Upper lobe of right lung (tissue), 1 donor: Measurements from ENCODE around the gene CD320. TPM values are rescaled to one million over a fixed set of nuclear protein-coding genes. Genes with fewer than 3 reads are reported as not detected.

Experiments used
- ATAC-seq: fragments of 200-7000 bp; cut with Tn5 transposase; one replicate; pipeline ENCODE4 v1.9.1; 2020; ENCODE audit warnings: mild to moderate bottlenecking, moderate library complexity
- DNase-seq: peaks from one replicate; pipeline ENCODE4 v3.0.0-alpha.2; 2020
- H3K27ac ChIP-seq: fragments of 200-600 bp; one replicate; pipeline ENCODE4 v1.8.0; 2022
- H3K27me3 ChIP-seq: fragments of 200-600 bp; one replicate; pipeline ENCODE4 v1.8.0; 2022; ENCODE audit warnings: mild to moderate bottlenecking
- H3K36me3 ChIP-seq: fragments of 200-600 bp; one replicate; pipeline ENCODE4 v1.8.0; 2022
- H3K4me1 ChIP-seq: fragments of 200-600 bp; one replicate; pipeline ENCODE4 v1.8.0; 2022
- H3K4me3 ChIP-seq: fragments of 200-600 bp; one replicate; pipeline ENCODE4 v1.8.0; 2022; ENCODE audit warnings: mild to moderate bottlenecking
- H3K9me3 ChIP-seq: fragments of 200-600 bp; one replicate; pipeline ENCODE4 v1.8.0; 2022
- CTCF ChIP-seq: fragments of 200-600 bp; IDR thresholded peaks from one replicate; pipeline ENCODE4 v1.8.0; 2022; ENCODE audit warnings: antibody characterized with exemption
- intact Hi-C: fragments of 100-400 bp; cut with DNase I; formaldehyde crosslinking; loops from one replicate; pipeline ENCODE4 v1.11.0; 2022
- total RNA-seq: library from RNA; stranded (reverse); fragmentation: NEBNext Ultra II Directional; extraction: Animal tissue kit (Norgen Biotek cat#: 25700); gene quantifications from one replicate; pipeline ENCODE4 v1.2.1, GENCODE V29; 2021
- donor health status: DM: no; HTN: yes; CAD: no; lungs with severe emphysema.

The CD320 gene
- total RNA-seq, 1 donor from 2014 or later, result 49.4 TPM

GRCh38 chr19:8252922-8253589, 55.1 kb downstream of the CD320 start:
- Histone ChIP-seq H3K4me1 (no peaks in the 10 kb centered on the region), H3K9me3 (no peaks in the 10 kb centered on the region), H3K36me3 (peaks cover 21% of the 10 kb centered on the region), H3K27ac (no peak overlapping the region), H3K4me3 (no peak overlapping the region), H3K27me3 (no peaks in the 10 kb centered on the region)
- DNase-seq, result peak; percentile 91
- peak; percentile 82 for ATAC-seq
- intact Hi-C loops, result loop anchor here (5.0 to 10.0 kb wide), 2 partner anchors 91 to 308 kb away; partner anchors contain the start of gene TIMM44
- peak; percentile 95 for TF ChIP-seq CTCF

Other genes with a start within 250 kb of the CD320 start
- 8.5 TPM for gene FBN3, start 158.8 kb downstream of the CD320 start, total RNA-seq
- gene CERS4, start 99.0 kb downstream of the CD320 start, total RNA-seq, result 65.4 TPM
- gene NDUFA7, start 13.0 kb upstream of the CD320 start, total RNA-seq, result 35.7 TPM
- 1,645 TPM for gene RPS28, start 13.1 kb upstream of the CD320 start, total RNA-seq
- 54.0 TPM for gene KANK3, start 34.9 kb upstream of the CD320 start, total RNA-seq
- gene ANGPTL4, start 55.8 kb upstream of the CD320 start, total RNA-seq, result 6.3 TPM
- 114 TPM for gene RAB11B, start 82.0 kb upstream of the CD320 start, total RNA-seq
- 58.7 TPM for gene MARCHF2, start 104.9 kb upstream of the CD320 start, total RNA-seq
- gene HNRNPM, start 136.6 kb upstream of the CD320 start, total RNA-seq, result 131 TPM
- 31.3 TPM for gene PRAM1, start 194.3 kb upstream of the CD320 start, total RNA-seq
- 23.4 TPM for gene ZNF414, start 205.8 kb upstream of the CD320 start, total RNA-seq